Measurements from ENCODE around the gene ESR1. TPM values are rescaled to one million over a fixed set of nuclear protein-coding genes. Genes with fewer than 3 reads are reported as not detected.

ESR1 gene
- total and polyA plus RNA-seq, 5 donors: 0.70 to 3.3 (median 2.1) TPM

- Histone ChIP-seq H3K4me3 (ENCODE audit: low read length) (no peak overlapping the region), H3K9me3 (ENCODE audit: control insufficient read depth, low read length) (no peaks in the 10 kb centered on the region), H3K27ac (ENCODE audit: low read length) (no peak overlapping the region), H3K4me1 (ENCODE audit: control insufficient read depth, insufficient read depth, low read length) (no peaks in the 10 kb centered on the region), H3K27me3 (ENCODE audit: control insufficient read depth, insufficient read depth) (no peaks in the 10 kb centered on the region)
- DNase-seq (no peak), ATAC-seq (no peak)
- WGBS: 71% methylated on average over 4 of the region's 4 CpGs
- intact Hi-C loops (cut with DNase I): no loop called here
Observed at GRCh38 chr6:152176268-152176667, 368.8 kb downstream of the ESR1 start.

All from right cardiac atrium (tissue), 5 donors.